Prostate gland (tissue), 2 donors: ENCODE measurements around the gene CSMD2. TPM values are rescaled to one million over a fixed set of nuclear protein-coding genes. Genes with fewer than 3 reads are reported as not detected.

Experiments used
- DNase-seq: peaks from one replicate; pipeline ENCODE4 v3.0.0-alpha.2; 2019; ENCODE audit warnings: low spot score
- H3K27ac ChIP-seq, 2 donors: fragments of 200-600 bp; sonication (generic); 2 replicates each; pipeline ENCODE4 v1.5.1; 2017 to 2019
- H3K27me3 ChIP-seq: fragments of 200-600 bp; sonication (generic); replicated peaks from 2 replicates; pipeline ENCODE4 v1.5.1; 2019; ENCODE audit not compliant: insufficient read depth
- H3K36me3 ChIP-seq, 2 donors: fragments of 200-600 bp; sonication (generic); 1 replicate in 1 of 2; 2 replicates in 1 of 2; pipeline versions ENCODE4 v1.5.1 to v1.8.1; 2017 to 2019
- H3K4me1 ChIP-seq: fragments of 200-600 bp; sonication (generic); replicated peaks from 2 replicates; pipeline ENCODE4 v1.5.1; 2019
- H3K4me3 ChIP-seq, 2 donors: fragments of 200-600 bp; sonication (generic); 2 replicates each; pipeline ENCODE4 v1.5.1; 2017 to 2019
- H3K9me3 ChIP-seq: fragments of 200-600 bp; sonication (generic); 2 replicates; pipeline ENCODE4 v1.5.1; 2017
- POLR2A ChIP-seq: fragments of 450-650 bp; IDR thresholded peaks from one replicate; pipeline ENCODE4 v1.6.1; 2016; ENCODE audit warnings: antibody characterized with exemption, mild to moderate bottlenecking
- POLR2AphosphoS5 ChIP-seq: sonication (generic); formaldehyde crosslinking; IDR thresholded peaks from one replicate; pipeline ENCODE4 v1.6.1; 2017; ENCODE audit warnings: antibody characterized with exemption
- WGBS: methylation state at CpG from one replicate; pipeline ENCODE4 v1.1.5; 2018; 5-methylcytosine and 5-hydroxymethylcytosine counted together
- intact Hi-C: fragments of 100-400 bp; cut with DNase I; formaldehyde crosslinking; loops from one replicate; pipeline ENCODE4 v1.14.2; 2022
- total RNA-seq, 2 donors: library from RNA; depleted of rRNA; stranded (reverse); fragments of >200 nt; gene quantifications; one replicate each; pipeline ENCODE4 v1.1.0, GENCODE V29; 2016
- TF ChIP-seq, protein P1 (sequence below), 4 experiments: fragments of 200-600 bp in 2 of 4; fragments of 450-650 bp in 2 of 4; sonication (generic) in 2 of 4; IDR thresholded peaks; 1 replicate in 3 of 4; 2 replicates in 1 of 4; pipeline ENCODE4 v1.5.1; 2016 to 2019; ENCODE audit warnings: antibody characterized with exemption in 4 of 4, mild to moderate bottlenecking in 2 of 4, moderate library complexity in 2 of 4

The CSMD2 gene
- total RNA-seq, 2 donors from 2014 or later = 0.14 to 5.5 TPM

DNA sequence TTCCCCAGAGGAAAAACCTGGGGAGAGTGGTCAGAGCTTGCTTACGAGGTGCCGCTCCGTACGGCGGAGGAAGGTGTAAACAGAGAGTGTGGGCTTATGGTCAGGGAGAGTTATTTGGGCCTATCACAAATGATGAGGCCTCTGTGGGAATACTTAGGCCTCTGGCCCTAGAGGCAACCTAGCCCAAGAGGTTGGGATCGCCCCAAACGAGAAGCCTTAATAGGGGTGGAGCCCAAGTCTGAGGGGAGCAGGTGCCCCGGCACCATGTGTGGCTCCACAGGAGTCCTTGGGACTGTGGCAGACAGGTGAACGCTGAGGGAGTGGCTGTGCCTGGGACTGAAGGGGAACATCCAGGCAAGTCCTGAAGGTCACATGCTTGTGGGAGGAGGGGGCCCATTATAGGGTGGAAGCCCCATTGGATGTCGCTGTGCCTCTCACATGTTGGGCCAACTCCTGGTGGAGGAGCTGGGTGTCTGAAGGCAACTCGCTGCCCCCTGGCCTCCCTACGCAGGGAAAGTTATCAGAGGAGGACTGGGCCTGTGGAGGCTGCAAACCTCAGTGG is 557.5 kb downstream of the CSMD2 start:
- Histone ChIP-seq H3K27ac (no peak overlapping the region), H3K4me1 (no peaks in the 10 kb centered on the region), H3K27me3 (no peaks in the 10 kb centered on the region), H3K9me3 (no peaks in the 10 kb centered on the region), H3K36me3 (no peaks in the 10 kb centered on the region), H3K4me3 (no peak overlapping the region)
- no peak for DNase-seq
- TF ChIP-seq, protein P1, sequence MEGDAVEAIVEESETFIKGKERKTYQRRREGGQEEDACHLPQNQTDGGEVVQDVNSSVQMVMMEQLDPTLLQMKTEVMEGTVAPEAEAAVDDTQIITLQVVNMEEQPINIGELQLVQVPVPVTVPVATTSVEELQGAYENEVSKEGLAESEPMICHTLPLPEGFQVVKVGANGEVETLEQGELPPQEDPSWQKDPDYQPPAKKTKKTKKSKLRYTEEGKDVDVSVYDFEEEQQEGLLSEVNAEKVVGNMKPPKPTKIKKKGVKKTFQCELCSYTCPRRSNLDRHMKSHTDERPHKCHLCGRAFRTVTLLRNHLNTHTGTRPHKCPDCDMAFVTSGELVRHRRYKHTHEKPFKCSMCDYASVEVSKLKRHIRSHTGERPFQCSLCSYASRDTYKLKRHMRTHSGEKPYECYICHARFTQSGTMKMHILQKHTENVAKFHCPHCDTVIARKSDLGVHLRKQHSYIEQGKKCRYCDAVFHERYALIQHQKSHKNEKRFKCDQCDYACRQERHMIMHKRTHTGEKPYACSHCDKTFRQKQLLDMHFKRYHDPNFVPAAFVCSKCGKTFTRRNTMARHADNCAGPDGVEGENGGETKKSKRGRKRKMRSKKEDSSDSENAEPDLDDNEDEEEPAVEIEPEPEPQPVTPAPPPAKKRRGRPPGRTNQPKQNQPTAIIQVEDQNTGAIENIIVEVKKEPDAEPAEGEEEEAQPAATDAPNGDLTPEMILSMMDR (IDR thresholded peaks at IDR 0.05) = no peak
- no peak for TF ChIP-seq POLR2AphosphoS5
- TF ChIP-seq POLR2A = no peak
- 91% methylated on average over 12 of the region's 12 CpGs for WGBS
- intact Hi-C loops = no loop called here

DNA sequence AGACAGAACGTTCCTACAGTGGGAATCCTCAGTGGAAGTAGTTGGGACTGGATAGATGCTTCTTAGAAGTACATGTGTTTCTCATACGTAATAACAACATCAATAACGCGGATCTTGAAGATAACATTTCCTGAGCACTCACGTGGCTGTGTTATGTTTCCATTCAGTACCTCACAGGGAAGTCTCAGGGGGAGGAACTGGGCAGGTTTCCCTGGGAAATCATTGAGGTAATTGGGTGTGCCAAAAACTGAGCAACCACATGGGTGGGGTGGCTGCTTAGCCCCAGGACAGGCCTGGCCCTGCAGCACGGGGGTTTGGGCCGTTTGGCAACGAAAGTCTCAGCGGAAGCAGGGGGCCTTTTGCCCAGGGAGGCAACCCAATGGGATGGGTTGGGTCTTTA is 558.8 kb downstream of the CSMD2 start:
- no peaks in the 10 kb centered on the region for H3K27me3 ChIP-seq
- H3K27ac ChIP-seq = no peak overlapping the region
- no peaks in the 10 kb centered on the region for H3K36me3 ChIP-seq
- intact Hi-C loops = no loop called here
- H3K4me1 ChIP-seq = no peaks in the 10 kb centered on the region
- WGBS = 58% methylated on average over 9 of the region's 9 CpGs
- H3K4me3 ChIP-seq = no peak overlapping the region
- H3K9me3 ChIP-seq = no peaks in the 10 kb centered on the region
- TF ChIP-seq POLR2A (no peak), POLR2AphosphoS5 (no peak)
- TF ChIP-seq, protein P1 (IDR thresholded peaks at IDR 0.05) = no peak
- no peak for DNase-seq

DNA sequence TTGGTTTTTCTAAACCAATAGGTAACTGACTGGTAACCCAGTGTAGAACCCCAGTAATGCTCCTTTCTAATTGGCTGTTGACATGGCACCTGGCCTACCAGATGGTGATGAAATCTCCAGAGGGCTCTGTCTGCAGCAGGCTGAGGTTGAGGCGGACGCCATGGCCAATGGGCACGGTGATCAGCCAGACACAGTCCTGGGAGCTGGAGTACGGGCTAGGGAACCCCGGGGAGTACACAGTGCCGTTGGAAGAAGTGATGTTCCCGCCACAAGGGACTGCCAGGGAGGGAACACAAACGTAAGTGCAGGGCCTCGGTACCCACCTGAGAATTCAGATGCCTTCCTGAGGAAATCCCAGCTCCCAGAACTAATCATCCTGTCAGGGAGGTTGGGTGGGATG is 562.8 kb downstream of the CSMD2 start:
- no peak for DNase-seq
- intact Hi-C loops = no loop called here
- H3K27ac ChIP-seq = no peak overlapping the region
- H3K9me3 ChIP-seq = no peaks in the 10 kb centered on the region
- H3K36me3 ChIP-seq = no peaks in the 10 kb centered on the region
- TF ChIP-seq POLR2AphosphoS5 = no peak
- TF ChIP-seq, protein P1 (IDR thresholded peaks at IDR 0.05) = no peak
- TF ChIP-seq POLR2A = no peak
- 91% methylated on average over 9 of the region's 9 CpGs for WGBS
- H3K4me3 ChIP-seq = no peak overlapping the region
- H3K4me1 ChIP-seq = no peaks in the 10 kb centered on the region
- no peaks in the 10 kb centered on the region for H3K27me3 ChIP-seq

DNA sequence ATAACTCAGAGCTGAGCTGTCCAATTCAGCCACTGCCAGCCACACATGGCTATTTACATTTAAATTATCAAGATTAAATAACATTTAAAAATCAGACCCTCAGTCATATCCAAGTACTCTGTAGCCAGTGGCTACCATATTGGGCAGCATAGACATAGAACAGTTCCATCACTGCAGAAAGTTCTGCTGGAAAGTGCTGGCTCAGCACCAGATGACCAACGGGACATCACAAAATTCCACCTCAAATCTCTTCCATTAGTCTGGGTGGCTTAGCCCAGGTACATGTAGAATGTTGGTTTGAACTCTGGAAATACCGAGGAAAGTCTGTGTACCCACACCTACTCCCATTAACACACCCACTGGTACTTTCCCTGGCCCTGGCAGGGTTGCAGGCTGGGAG is 563.3 kb downstream of the CSMD2 start:
- no peaks in the 10 kb centered on the region for H3K36me3 ChIP-seq
- no peaks in the 10 kb centered on the region for H3K27me3 ChIP-seq
- WGBS = 97% methylated on average over 2 of the region's 2 CpGs
- no peak for DNase-seq
- no peak for TF ChIP-seq POLR2AphosphoS5
- H3K4me3 ChIP-seq = no peak overlapping the region
- intact Hi-C loops = no loop called here
- no peak overlapping the region for H3K27ac ChIP-seq
- H3K4me1 ChIP-seq = no peaks in the 10 kb centered on the region
- H3K9me3 ChIP-seq = no peaks in the 10 kb centered on the region

DNA sequence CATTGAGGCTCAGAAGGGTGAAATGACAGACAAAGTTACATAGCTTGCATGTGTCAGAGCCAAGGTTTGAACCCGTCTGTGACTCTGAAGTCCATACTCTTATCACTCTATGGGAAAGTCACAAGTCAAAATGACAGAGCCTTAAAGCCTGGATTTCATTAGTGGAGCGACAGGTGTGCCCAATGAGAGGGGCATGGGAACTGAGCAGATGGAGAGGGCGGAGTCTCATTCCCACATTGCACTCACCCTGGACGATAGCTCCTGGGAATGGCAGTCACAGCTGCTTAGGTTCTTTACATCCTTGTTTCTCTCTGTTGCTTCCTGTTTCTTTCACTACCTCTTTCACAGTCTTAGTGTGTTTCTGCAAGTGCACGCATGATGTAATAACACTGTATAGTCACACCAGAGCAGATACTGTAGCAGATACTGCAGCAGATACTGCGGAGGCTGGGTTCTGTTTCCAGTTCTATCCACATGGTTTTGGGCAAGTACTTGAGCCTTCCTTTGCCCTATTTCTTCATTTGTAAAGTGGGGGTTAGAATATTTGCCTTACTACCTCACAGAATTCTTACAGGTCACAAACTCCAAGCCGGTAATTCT is 565.4 kb downstream of the CSMD2 start:
- H3K27ac ChIP-seq = no peak overlapping the region
- WGBS = 82% methylated on average over 7 of the region's 7 CpGs
- no peak overlapping the region for H3K4me3 ChIP-seq
- intact Hi-C loops = no loop called here
- no peak for TF ChIP-seq POLR2A
- TF ChIP-seq POLR2AphosphoS5 = no peak
- TF ChIP-seq, protein P1 (IDR thresholded peaks at IDR 0.05) = no peak
- no peaks in the 10 kb centered on the region for H3K27me3 ChIP-seq
- DNase-seq = no peak
- no peaks in the 10 kb centered on the region for H3K9me3 ChIP-seq
- no peaks in the 10 kb centered on the region for H3K4me1 ChIP-seq
- H3K36me3 ChIP-seq = no peaks in the 10 kb centered on the region
